A549 treated with Hydrocortisone at 1 μM for 4 hours (cell line): ENCODE measurements around the gene SEMA6D. TPM values are rescaled to one million over a fixed set of nuclear protein-coding genes. Genes with fewer than 3 reads are reported as not detected.

Experiments
- total RNA-seq: library from RNA; stranded (reverse); fragments of 200-300 nt; extraction: Qiagen RNA extraction; gene quantifications from 5 replicates; pipeline ENCODE4 v1.2.3, GENCODE V29; 2022

The SEMA6D gene
- not detected in 5 replicates for total RNA-seq

GRCh38 chr15:47717036-47717612 is at the start of gene SEMA6D:
Gene SEMA6D, plus strand, starts transcription at chr15:47717505. Its CDS starts 42,294 bp downstream, at chr15:47759799.

